K562 (cell line): ENCODE results near the gene MRM2. TPM values are rescaled to one million over a fixed set of nuclear protein-coding genes. Genes with fewer than 3 reads are reported as not detected.

Experiments used
- ATAC-seq: fragments of 200-7000 bp; cut with Tn5 transposase; 3 replicates; pipeline ENCODE4 v1.9.1; 2020; ENCODE audit warnings: moderate library complexity
- BruUV-seq: library from RNA; stranded (reverse); fragments of 400-500 nt; replicated peaks from 2 replicates; lab custom pipeline; 2021; lab: Mats Ljungman, UMichigan
- CTCF ChIA-PET: fragments of 300-600 bp; formaldehyde crosslinking; extraction: SDS; loops from one replicate; lab custom pipeline; 2021; ENCODE audit warnings: low intra/inter-chr PET ratio; lab: Yijun Ruan, JAX
- POLR2A ChIA-PET: fragments of 300-600, 350-650 bp; sonication (Branson Sonifier 250); formaldehyde crosslinking; extraction: SDS; loops from one replicate; lab custom pipeline; 2021; ENCODE audit warnings: antibody characterized with exemption, inconsistent platforms; lab: Yijun Ruan, JAX
- DNase-seq, 4 experiments: peaks; one replicate each; pipeline versions ENCODE4 v3.0.0 to v3.0.0-alpha.2; 2011 to 2018; ENCODE audit warnings: low spot score in 3 of 4, mixed read lengths in 3 of 4; ENCODE audit errors: extremely low read depth in 1 of 4
- FAIRE-seq: peaks from 2 replicates; lab custom pipeline; 2011; peaks lifted over from hg19 to GRCh38; lab: Jason Lieb, UNC
- H2AFZ ChIP-seq: 2 replicates; pipeline ENCODE4 v1.6.0; 2011; ENCODE audit warnings: low read depth, low read length, control low read depth, inconsistent platforms
- H3K27ac ChIP-seq: fragments of 200-600 bp; 3 replicates; pipeline ENCODE4 v1.8.0; 2011; ENCODE audit warnings: low read depth, mild to moderate bottlenecking, control low read depth, inconsistent platforms, low read length, moderate library complexity, mixed read lengths; ENCODE audit errors: extremely low read depth
- H3K27me3 ChIP-seq, 2 experiments: fragments of 300-600 bp in 1 of 2; 2 replicates in 1 of 2; 3 replicates in 1 of 2; pipeline versions ENCODE4 v1.6.0 to v1.8.0; 2011; ENCODE audit warnings: inconsistent platforms in 2 of 2, low read length in 2 of 2, mild to moderate bottlenecking in 1 of 2, mixed read lengths in 1 of 2, moderate library complexity in 1 of 2; ENCODE audit not compliant: control insufficient read depth in 2 of 2, insufficient read depth in 2 of 2
- H3K36me3 ChIP-seq: fragments of 300-600 bp; 3 replicates; pipeline ENCODE4 v1.8.0; 2011; ENCODE audit warnings: mild to moderate bottlenecking, low read length, inconsistent platforms; ENCODE audit not compliant: control insufficient read depth, insufficient read depth
- H3K4me1 ChIP-seq, 2 experiments: fragments of 200-600 bp in 1 of 2; replicated peaks in 1 of 2; 2 replicates in 1 of 2; 3 replicates in 1 of 2; pipeline versions ENCODE4 v1.5.1 to v1.8.0; 2011; ENCODE audit warnings: inconsistent platforms in 2 of 2, low read length in 2 of 2, mild to moderate bottlenecking in 1 of 2, mixed read lengths in 1 of 2, moderate library complexity in 1 of 2; ENCODE audit not compliant: control insufficient read depth in 2 of 2, insufficient read depth in 2 of 2
- H3K4me2 ChIP-seq: 2 replicates; pipeline ENCODE4 v1.6.1; 2011; ENCODE audit warnings: low read length, control low read depth, inconsistent platforms, mixed read lengths; ENCODE audit not compliant: insufficient read depth
- H3K4me3 ChIP-seq: fragments of 200-600 bp; sonication (generic), shearing (Covaris generic); 2 replicates; pipeline ENCODE4 v1.5.1; 2016; ENCODE audit warnings: control low read depth, inconsistent platforms
- H3K79me2 ChIP-seq: fragments of 200-600 bp; 3 replicates; pipeline ENCODE4 v1.8.0; 2011; ENCODE audit warnings: low read length, inconsistent platforms; ENCODE audit not compliant: control insufficient read depth, insufficient read depth
- H3K9ac ChIP-seq, 2 experiments: 2 replicates each; pipeline versions ENCODE4 v1.6.0 to v1.6.1; 2011; ENCODE audit warnings: low read depth in 2 of 2, low read length in 2 of 2, control low read depth in 1 of 2, inconsistent platforms in 1 of 2, mild to moderate bottlenecking in 1 of 2, mixed read lengths in 1 of 2; ENCODE audit not compliant: insufficient read depth in 1 of 2
- H3K9me1 ChIP-seq: one replicate; pipeline ENCODE4 v1.6.0; 2011; ENCODE audit warnings: inconsistent platforms, mild to moderate bottlenecking, low read length, moderate library complexity; ENCODE audit not compliant: control insufficient read depth, insufficient read depth
- H3K9me3 ChIP-seq: replicated peaks from 2 replicates; pipeline ENCODE4 v1.5.1; 2011; ENCODE audit warnings: low read depth, low read length, inconsistent platforms; ENCODE audit not compliant: control insufficient read depth, insufficient read depth
- H4K20me1 ChIP-seq: replicated peaks from 2 replicates; pipeline ENCODE4 v1.6.1; 2011; ENCODE audit warnings: low read length, inconsistent platforms, mixed read lengths; ENCODE audit not compliant: control insufficient read depth, insufficient read depth
- BRF1 ChIP-seq: IDR thresholded peaks from 3 replicates; pipeline ENCODE4 v1.6.1; 2011; ENCODE audit warnings: borderline replicate concordance, mild to moderate bottlenecking; ENCODE audit not compliant: insufficient read length; ENCODE audit errors: extremely low read depth
- DEAF1 ChIP-seq: fragments of 450-650 bp; formaldehyde crosslinking; IDR thresholded peaks from 2 replicates; pipeline ENCODE4 v1.4.0; 2020; ENCODE audit warnings: mild to moderate bottlenecking, moderate library complexity
- NFRKB ChIP-seq: fragments of 450-650 bp; IDR thresholded peaks from 2 replicates; pipeline ENCODE4 v1.6.1; 2016; ENCODE audit warnings: low read depth
- TBL1XR1 ChIP-seq, 2 experiments: IDR thresholded peaks; 2 replicates each; pipeline ENCODE4 v1.6.1; 2012; ENCODE audit warnings: improper control_type of control experiment in 2 of 2, low read length in 2 of 2, mild to moderate bottlenecking in 1 of 2
- ZBTB33 ChIP-seq: sonication (generic); formaldehyde crosslinking; IDR thresholded peaks from 2 replicates; pipeline ENCODE4 v1.8.1; 2023; ENCODE audit warnings: mild to moderate bottlenecking, missing genetic modification reagents
- ZKSCAN1 ChIP-seq: fragments of 150-350 bp; IDR thresholded peaks from 2 replicates; pipeline ENCODE4 v1.6.1; 2016; ENCODE audit warnings: low read depth, low read length
- WGBS: fragments of 100-300 bp; shearing (Covaris generic); methylation state at CpG from one replicate; pipeline ENCODE4 v1.1.6; 2016; ENCODE audit warnings: low coverage, mixed read lengths; ENCODE audit not compliant: insufficient coverage; ENCODE audit errors: missing lambda C conversion rate; 5-methylcytosine and 5-hydroxymethylcytosine counted together
- in situ Hi-C: fragments of 300-500 bp; cut with MboI; formaldehyde crosslinking; loops from 4 replicates; pipeline ENCODE4 v1.15.0; 2018; ENCODE audit warnings: inconsistent platforms, mixed read lengths
- intact Hi-C: fragments of 100-400 bp; cut with micrococcal nuclease; formaldehyde crosslinking; loops from 2 replicates; pipeline ENCODE4 v1.14.2; 2022
- polyA plus RNA-seq, 8 experiments: library from polyadenylated mRNA; depleted of rRNA in 4 of 8; stranded (reverse) in 5 of 8; unstranded in 3 of 8; fragments of >200 nt; fragmentation: Nextera tagmentation in 2 of 8; fragmentation: Illumina TruSeq in 1 of 8; extraction: Ambion mirVana in 2 of 8; extraction: Trizol in 1 of 8; gene quantifications; 2 replicates each; pipeline versions ENCODE4 v1.2.1 to v1.2.3, GENCODE V29; 2011 to 2014; ENCODE audit warnings: inconsistent platforms in 1 of 8, missing spikeins in 1 of 8
- total RNA-seq, 7 experiments: library from RNA; depleted of rRNA in 6 of 7; stranded (reverse); fragments of >200 nt in 6 of 7; fragmentation: Illumina TruSeq in 2 of 7; extraction: Trizol in 2 of 7; gene quantifications; 2 replicates each; pipeline versions ENCODE4 v1.2.1 to v1.2.3, GENCODE V29; 2011 to 2021; ENCODE audit warnings: low replicate concordance in 1 of 7

Gene MRM2
- total and polyA plus RNA-seq, 9 of the 15 experiments (the other 6 are each of a cell fraction or from before 2014, with no cell fraction given): 32.4 to 116 (median 50.5) TPM

GRCh38 chr7:2278026-2278425 lies 36.0 kb upstream of the MRM2 start:
- FAIRE-seq (no peak), ATAC-seq (no peak), DNase-seq (no peak)
- no peak overlapping the region for H3K4me2 ChIP-seq
- peaks cover 21% of the 10 kb centered on the region for H3K79me2 ChIP-seq
- H3K9me3 ChIP-seq: no peaks in the 10 kb centered on the region
- peaks cover 13 to 34% of the 10 kb centered on the region in 2 experiments for H3K4me1 ChIP-seq
- ChIA-PET POLR2A (interaction anchor here (0.5 kb wide), 1 partner anchor 103 kb away, joined by 3 read pairs; no protein-coding TSS in a partner anchor), CTCF (no interaction called here)
- H3K9me1 ChIP-seq: no peaks in the 10 kb centered on the region
- no peak overlapping the region for H2AFZ ChIP-seq
- 91% methylated on average over 7 of the region's 11 CpGs for WGBS
- H4K20me1 ChIP-seq: peaks cover 21% of the 10 kb centered on the region
- no peak overlapping the region for H3K27ac ChIP-seq
- no peak overlapping the region for H3K4me3 ChIP-seq
- no TSS peak for BruUV-seq
- H3K9ac ChIP-seq: peak overlapping the region in 1 of 2 experiments; percentile 28; a peak in 1 of 4 replicates
- intact Hi-C loops: no loop called here
- in situ Hi-C loops: no loop called here
- peaks cover 33% of the 10 kb centered on the region; the same call in 2 of the 3 replicates for H3K36me3 ChIP-seq
- TF ChIP-seq TBL1XR1 (IDR thresholded peaks at IDR 0.05; ENCODE audit: low read length in 2 of 2) (no peak), NFRKB (no peak), ZKSCAN1 (no peak), BRF1 (no peak), ZBTB33 (no peak), DEAF1 (no peak)
- no peaks in the 10 kb centered on the region for H3K27me3 ChIP-seq
